GM12875 (cell line): ENCODE measurements around the gene RAD51D.

Source experiments
- H3K4me3 ChIP-seq: one replicate; pipeline ENCODE4 v1.5.1; 2011; ENCODE audit warnings: low read depth, low read length, control low read depth
- TF ChIP-seq, protein P1 (sequence below): IDR thresholded peaks from 2 replicates; pipeline ENCODE4 v1.5.1; 2011; ENCODE audit warnings: low read depth, mild to moderate bottlenecking, control low read depth, inconsistent platforms, low read length, moderate library complexity, borderline replicate concordance; ENCODE audit not compliant: insufficient read depth

Gene RAD51D

DNA sequence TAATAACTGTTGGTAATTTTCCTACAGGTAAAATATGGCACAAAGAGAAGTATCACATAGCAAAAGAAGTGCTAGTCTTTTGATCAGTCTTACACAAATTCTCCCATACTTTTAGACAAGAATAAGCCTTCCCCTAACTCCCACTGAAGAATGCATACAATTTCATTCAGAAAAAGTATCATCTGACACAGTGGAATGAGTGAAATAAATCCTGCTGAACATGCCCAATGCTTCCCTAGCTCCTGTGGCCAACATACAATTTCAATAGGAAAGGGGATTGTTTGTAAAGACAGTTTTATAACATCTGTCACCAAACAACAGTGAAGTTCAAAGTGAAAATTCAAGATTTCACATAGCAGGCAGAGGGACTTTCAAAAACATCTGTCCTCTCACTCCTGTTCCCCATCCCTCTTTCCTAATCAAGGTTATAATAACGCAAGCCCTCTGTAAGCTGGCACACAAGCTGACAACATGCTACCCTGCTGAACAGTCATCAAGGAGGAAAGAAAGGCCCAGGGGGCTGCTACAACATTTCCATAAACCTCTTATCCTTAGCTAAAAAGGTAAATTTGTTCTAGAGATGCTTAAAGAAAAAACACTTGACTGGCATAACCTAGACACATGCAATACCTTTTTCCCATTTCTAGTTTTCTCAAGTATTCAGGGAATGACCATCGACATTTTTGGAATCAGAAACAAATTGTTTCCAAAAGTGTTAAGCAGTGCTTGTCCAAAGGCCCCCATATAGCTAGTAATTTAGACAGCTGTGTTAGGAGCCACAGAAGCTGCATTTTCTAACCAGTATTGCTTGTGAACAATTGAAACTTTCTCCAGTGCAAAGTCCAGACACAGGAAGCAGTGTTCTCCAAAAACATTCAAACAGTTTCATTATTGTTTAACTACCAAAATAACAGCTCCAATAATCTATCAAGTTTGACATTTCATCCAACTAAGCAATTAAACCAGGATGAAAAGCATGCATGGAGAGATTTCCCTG lies 44.7 kb downstream of the RAD51D start:
- TF ChIP-seq, protein P1, sequence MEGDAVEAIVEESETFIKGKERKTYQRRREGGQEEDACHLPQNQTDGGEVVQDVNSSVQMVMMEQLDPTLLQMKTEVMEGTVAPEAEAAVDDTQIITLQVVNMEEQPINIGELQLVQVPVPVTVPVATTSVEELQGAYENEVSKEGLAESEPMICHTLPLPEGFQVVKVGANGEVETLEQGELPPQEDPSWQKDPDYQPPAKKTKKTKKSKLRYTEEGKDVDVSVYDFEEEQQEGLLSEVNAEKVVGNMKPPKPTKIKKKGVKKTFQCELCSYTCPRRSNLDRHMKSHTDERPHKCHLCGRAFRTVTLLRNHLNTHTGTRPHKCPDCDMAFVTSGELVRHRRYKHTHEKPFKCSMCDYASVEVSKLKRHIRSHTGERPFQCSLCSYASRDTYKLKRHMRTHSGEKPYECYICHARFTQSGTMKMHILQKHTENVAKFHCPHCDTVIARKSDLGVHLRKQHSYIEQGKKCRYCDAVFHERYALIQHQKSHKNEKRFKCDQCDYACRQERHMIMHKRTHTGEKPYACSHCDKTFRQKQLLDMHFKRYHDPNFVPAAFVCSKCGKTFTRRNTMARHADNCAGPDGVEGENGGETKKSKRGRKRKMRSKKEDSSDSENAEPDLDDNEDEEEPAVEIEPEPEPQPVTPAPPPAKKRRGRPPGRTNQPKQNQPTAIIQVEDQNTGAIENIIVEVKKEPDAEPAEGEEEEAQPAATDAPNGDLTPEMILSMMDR, result no peak
- H3K4me3 ChIP-seq, result no peak overlapping the region

DNA sequence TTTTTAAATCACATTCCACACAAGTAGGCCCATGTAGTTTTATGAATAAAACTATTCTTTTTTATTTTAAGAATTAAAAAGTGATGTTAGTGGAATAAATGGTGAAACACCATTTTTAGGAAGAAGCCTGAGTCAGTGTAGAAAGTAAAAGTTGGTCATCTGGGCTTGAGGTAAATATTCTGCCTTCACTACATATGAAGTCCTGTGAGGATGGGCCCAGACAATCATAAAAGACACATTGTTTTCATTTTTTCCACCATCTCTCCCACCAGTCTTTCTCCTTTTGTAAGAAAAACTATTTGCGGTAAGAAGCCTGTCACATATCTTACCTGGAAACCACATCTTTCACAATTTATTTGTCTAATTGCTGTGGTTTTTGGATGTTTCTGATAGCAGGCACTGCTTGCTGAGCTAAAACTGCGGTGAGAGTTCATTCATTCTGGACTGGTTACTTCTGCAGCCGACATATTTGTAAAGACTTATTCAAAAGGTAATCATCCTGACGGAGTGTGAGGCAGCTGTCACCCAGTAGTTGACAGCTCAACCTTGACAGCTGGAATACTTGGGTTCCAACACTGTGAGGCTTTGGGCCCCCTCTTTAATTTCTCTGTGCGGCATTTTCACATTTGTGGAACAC lies 45.6 kb downstream of the RAD51D start:
- TF ChIP-seq, protein P1, result no peak

DNA sequence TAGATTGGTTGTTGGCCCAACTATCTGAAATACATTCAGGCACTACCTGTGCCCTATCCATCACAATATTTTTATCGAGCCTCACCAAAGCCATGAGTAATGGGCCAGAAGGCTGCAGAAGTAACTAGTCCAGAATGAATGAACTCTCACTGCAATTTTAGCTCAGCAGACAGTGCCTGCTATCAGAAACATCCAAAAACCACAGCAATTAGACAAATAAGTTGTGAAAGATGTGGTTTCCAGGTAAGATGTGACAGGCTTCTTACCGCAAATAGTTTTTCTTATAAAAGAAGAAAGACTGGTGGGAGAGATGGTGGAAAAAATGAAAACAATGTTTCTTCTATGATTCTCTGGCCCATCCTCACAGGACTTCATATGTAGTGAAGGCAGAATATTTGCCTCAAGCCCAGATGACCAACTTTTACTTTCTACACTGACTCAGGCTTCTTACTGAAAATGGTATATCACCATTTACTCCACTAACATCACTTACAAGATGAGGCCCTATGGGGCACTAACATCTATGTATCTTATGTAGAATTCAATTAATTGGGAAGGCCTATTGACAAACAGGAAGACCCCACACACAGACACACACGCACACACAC lies 46.4 kb downstream of the RAD51D start:
- no peak overlapping the region for H3K4me3 ChIP-seq
- TF ChIP-seq, protein P1, result no peak

More for the DNA sequence above, 45.6 kb downstream of the RAD51D start:
- H3K4me3 ChIP-seq, result no peak overlapping the region

DNA sequence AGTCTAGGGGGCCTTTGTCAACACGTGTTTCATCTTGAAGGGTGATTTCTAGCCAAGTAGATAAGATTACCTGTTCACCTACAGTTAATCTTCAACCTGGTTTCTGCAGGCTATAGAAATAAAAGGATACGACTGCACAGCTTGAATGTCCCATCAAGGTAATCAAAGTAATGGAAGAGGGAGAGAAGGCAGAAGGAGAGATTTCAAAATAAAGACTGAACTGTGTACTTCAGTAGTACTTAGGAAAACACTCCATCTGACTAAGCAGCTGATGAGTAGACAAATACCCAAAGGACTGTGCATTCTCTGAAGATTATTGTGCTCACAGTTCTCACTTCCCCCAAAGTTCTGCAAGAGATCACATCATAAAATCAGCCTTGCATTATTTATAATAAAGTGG lies 50.3 kb downstream of the RAD51D start:
- H3K4me3 ChIP-seq, result no peak overlapping the region
- TF ChIP-seq, protein P1, result no peak

DNA sequence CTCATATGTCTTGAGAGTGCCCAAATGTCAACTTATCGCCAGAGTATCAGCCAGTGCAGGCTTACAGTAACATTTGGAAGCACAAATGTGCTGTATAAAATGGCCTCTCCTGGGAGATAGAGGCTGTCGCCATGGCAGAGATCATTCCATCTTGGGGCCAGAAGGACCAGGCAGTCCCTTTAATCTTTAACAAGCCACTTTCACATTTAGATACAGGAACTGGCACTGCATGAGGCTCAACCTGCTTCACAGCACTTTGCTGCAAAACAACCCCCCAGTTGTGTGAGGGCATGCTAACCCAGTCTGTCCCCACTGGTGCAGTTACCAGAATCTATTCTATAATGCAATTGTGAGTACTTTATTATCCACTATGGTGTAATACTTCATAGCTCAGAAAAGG lies 51.4 kb downstream of the RAD51D start:
- TF ChIP-seq, protein P1, result no peak

DNA sequence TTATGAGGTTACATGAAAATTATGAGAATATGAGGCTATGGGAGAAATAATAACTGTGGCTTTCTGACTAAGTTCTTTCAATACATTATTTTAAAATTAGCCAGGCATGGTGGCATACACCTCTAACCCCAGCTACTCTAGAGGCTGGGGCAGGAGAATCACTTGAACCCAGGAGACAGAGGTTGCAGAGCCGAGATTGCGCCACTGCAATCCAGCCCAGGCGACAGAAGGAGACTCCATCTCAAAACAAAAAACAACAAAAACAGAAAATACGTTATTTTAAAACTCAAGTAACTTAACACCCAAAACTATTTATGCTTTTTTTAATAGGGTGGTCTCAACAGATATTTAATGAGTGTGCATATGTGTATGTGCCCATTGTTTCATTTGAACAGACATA lies 53.8 kb downstream of the RAD51D start:
- no peak overlapping the region for H3K4me3 ChIP-seq
- TF ChIP-seq, protein P1, result no peak

More for the DNA sequence above, 51.4 kb downstream of the RAD51D start:
- H3K4me3 ChIP-seq, result no peak overlapping the region
